H9 (cell line): ENCODE measurements around the gene NLN. TPM values are rescaled to one million over a fixed set of nuclear protein-coding genes. Genes with fewer than 3 reads are reported as not detected.

ENCODE experiments used
- DNase-seq: peaks from one replicate; pipeline ENCODE4 v3.0.0-alpha.2; 2017
- H2AFZ ChIP-seq: one replicate; pipeline ENCODE4 v1.6.1; 2013; ENCODE audit warnings: mild to moderate bottlenecking, low read length, control low read depth, moderate library complexity
- H2AK5ac ChIP-seq: 2 replicates; pipeline ENCODE4 v1.6.1; 2013; ENCODE audit warnings: low read length, control low read depth, mixed read lengths; ENCODE audit not compliant: insufficient read length
- H2BK120ac ChIP-seq: one replicate; pipeline ENCODE4 v1.6.1; 2013; ENCODE audit warnings: low read depth, mild to moderate bottlenecking, low read length, control low read depth, inconsistent platforms; ENCODE audit not compliant: poor library complexity, severe bottlenecking
- H2BK12ac ChIP-seq: 2 replicates; pipeline ENCODE4 v1.6.1; 2013; ENCODE audit warnings: low read length, control low read depth, mixed read lengths, low read depth; ENCODE audit not compliant: insufficient read length
- H2BK15ac ChIP-seq: 2 replicates; pipeline ENCODE4 v1.6.1; 2013; ENCODE audit warnings: low read depth, low read length, control low read depth
- H2BK20ac ChIP-seq: one replicate; pipeline ENCODE4 v1.6.1; 2013; ENCODE audit warnings: low read depth, mild to moderate bottlenecking, low read length, control low read depth, inconsistent platforms; ENCODE audit not compliant: poor library complexity, severe bottlenecking
- H2BK5ac ChIP-seq: 2 replicates; pipeline ENCODE4 v1.6.1; 2013; ENCODE audit warnings: low read length, control low read depth, mixed read lengths; ENCODE audit not compliant: insufficient read length
- H3K14ac ChIP-seq: 2 replicates; pipeline ENCODE4 v1.6.1; 2013; ENCODE audit warnings: low read length, control low read depth; ENCODE audit not compliant: insufficient read depth
- H3K18ac ChIP-seq: 2 replicates; pipeline ENCODE4 v1.6.1; 2013; ENCODE audit warnings: low read depth, mild to moderate bottlenecking, mixed read lengths, low read length, control low read depth; ENCODE audit not compliant: insufficient read length
- H3K23ac ChIP-seq: 2 replicates; pipeline ENCODE4 v1.6.1; 2013; ENCODE audit warnings: low read length, control low read depth, mixed read lengths, low read depth; ENCODE audit not compliant: insufficient read length
- H3K23me2 ChIP-seq: 2 replicates; pipeline ENCODE4 v1.6.1; 2013; ENCODE audit warnings: low read depth, mild to moderate bottlenecking, mixed read lengths, low read length, control low read depth; ENCODE audit not compliant: insufficient read length, poor library complexity, severe bottlenecking
- H3K27ac ChIP-seq: 2 replicates; pipeline ENCODE4 v1.5.1; 2013; ENCODE audit warnings: low read length, control low read depth, mixed read lengths, low read depth; ENCODE audit not compliant: insufficient read length
- H3K27me3 ChIP-seq: 2 replicates; pipeline ENCODE4 v1.6.1; 2013; ENCODE audit warnings: low read length, control low read depth, inconsistent platforms; ENCODE audit not compliant: insufficient read depth
- H3K4ac ChIP-seq: 2 replicates; pipeline ENCODE4 v1.6.1; 2013; ENCODE audit warnings: low read depth, mild to moderate bottlenecking, control low read depth, inconsistent platforms, low read length, moderate library complexity
- H3K4me1 ChIP-seq: 2 replicates; pipeline ENCODE4 v1.6.1; 2013; ENCODE audit warnings: low read length, control low read depth, inconsistent platforms; ENCODE audit not compliant: insufficient read depth
- H3K4me2 ChIP-seq: 2 replicates; pipeline ENCODE4 v1.6.1; 2013; ENCODE audit warnings: low read length, control low read depth, mixed read lengths; ENCODE audit not compliant: insufficient read length, insufficient read depth
- H3K56ac ChIP-seq: 2 replicates; pipeline ENCODE4 v1.6.1; 2013; ENCODE audit warnings: low read depth, mild to moderate bottlenecking, mixed read lengths, low read length, control low read depth; ENCODE audit not compliant: insufficient read length
- H3K79me1 ChIP-seq: 2 replicates; pipeline ENCODE4 v1.6.1; 2013; ENCODE audit warnings: low read depth, mild to moderate bottlenecking, moderate library complexity, low read length, control low read depth, inconsistent platforms; ENCODE audit not compliant: insufficient read depth, poor library complexity, severe bottlenecking
- H3K79me2 ChIP-seq: 2 replicates; pipeline ENCODE4 v1.6.1; 2013; ENCODE audit warnings: low read length, control low read depth, inconsistent platforms; ENCODE audit not compliant: insufficient read depth
- H3K9ac ChIP-seq: 2 replicates; pipeline ENCODE4 v1.6.1; 2013; ENCODE audit warnings: low read length, control low read depth, mixed read lengths; ENCODE audit not compliant: insufficient read length; ENCODE audit errors: extremely low read depth
- H3K9me3 ChIP-seq: one replicate; pipeline ENCODE4 v1.6.1; 2013; ENCODE audit warnings: low read depth, low read length, inconsistent platforms; ENCODE audit not compliant: control insufficient read depth
- H3T11ph ChIP-seq: one replicate; pipeline ENCODE4 v1.6.1; 2013; ENCODE audit warnings: mild to moderate bottlenecking, low read length, control low read depth, inconsistent platforms
- H4K20me1 ChIP-seq: one replicate; pipeline ENCODE4 v1.6.1; 2013; ENCODE audit not compliant: control insufficient read depth, insufficient read length, insufficient read depth
- H4K5ac ChIP-seq: 2 replicates; pipeline ENCODE4 v1.6.1; 2013; ENCODE audit warnings: low read depth, mild to moderate bottlenecking, mixed read lengths, low read length, control low read depth; ENCODE audit not compliant: insufficient read length
- H4K8ac ChIP-seq: replicated peaks from 2 replicates; pipeline ENCODE4 v1.6.1; 2013; ENCODE audit warnings: low read length, control low read depth, mixed read lengths, low read depth; ENCODE audit not compliant: insufficient read length
- H4K91ac ChIP-seq: 2 replicates; pipeline ENCODE4 v1.6.1; 2013; ENCODE audit warnings: low read depth, mild to moderate bottlenecking, moderate library complexity, mixed read lengths, low read length, control low read depth; ENCODE audit not compliant: insufficient read length
- H3K27ac Mint-ChIP-seq, 3 experiments: 2 replicates in 2 of 3; 3 replicates in 1 of 3; pipeline ENCODE4 v1.8.0; 2020 to 2021; ENCODE audit warnings: mixed read lengths in 3 of 3, mild to moderate bottlenecking in 1 of 3, moderate library complexity in 1 of 3
- H3K27me3 Mint-ChIP-seq: 2 replicates; pipeline ENCODE4 v1.8.0; 2021; ENCODE audit warnings: low read depth, mild to moderate bottlenecking, moderate library complexity, mixed read lengths
- H3K36me3 Mint-ChIP-seq, 3 experiments: 2 replicates in 2 of 3; 3 replicates in 1 of 3; pipeline ENCODE4 v1.8.0; 2020 to 2021; ENCODE audit warnings: low read depth in 3 of 3, mixed read lengths in 3 of 3; ENCODE audit not compliant: insufficient read depth in 1 of 3
- H3K4me1 Mint-ChIP-seq, 2 experiments: 2 replicates each; pipeline ENCODE4 v1.8.0; 2020; ENCODE audit warnings: mixed read lengths in 2 of 2
- H3K4me3 Mint-ChIP-seq, 2 experiments: 2 replicates in 1 of 2; 3 replicates in 1 of 2; pipeline ENCODE4 v1.8.0; 2020 to 2021; ENCODE audit warnings: mild to moderate bottlenecking in 2 of 2, mixed read lengths in 2 of 2, moderate library complexity in 1 of 2
- H3K9me3 Mint-ChIP-seq, 2 experiments: 2 replicates in 1 of 2; 3 replicates in 1 of 2; pipeline ENCODE4 v1.8.0; 2020; ENCODE audit warnings: mild to moderate bottlenecking in 2 of 2, mixed read lengths in 2 of 2, moderate library complexity in 1 of 2
- WGBS: extraction: QIAGEN DNeasy Blood & Tissue Kit; methylation state at CpG from one replicate; pipeline ENCODE4 v1.1.7; 2013; ENCODE audit warnings: missing lambda C conversion rate, low lambda C conversion rate, mixed read lengths; ENCODE audit not compliant: insufficient read length; ENCODE audit errors: extremely low coverage; 5-methylcytosine and 5-hydroxymethylcytosine counted together
- total RNA-seq: library from RNA; stranded (reverse); gene quantifications from 2 replicates; pipeline ENCODE4 v1.2.1, GENCODE V29; 2021
- TF ChIP-seq, protein P1 (sequence below): fragments of 200-600 bp; sonication (generic); conservative IDR thresholded peaks from 3 replicates; pipeline ENCODE4 v1.8.0; 2021; ENCODE audit warnings: antibody characterized with exemption, mild to moderate bottlenecking

The NLN gene
- total RNA-seq, 1 experiment from 2014 or later: 137 TPM

DNA sequence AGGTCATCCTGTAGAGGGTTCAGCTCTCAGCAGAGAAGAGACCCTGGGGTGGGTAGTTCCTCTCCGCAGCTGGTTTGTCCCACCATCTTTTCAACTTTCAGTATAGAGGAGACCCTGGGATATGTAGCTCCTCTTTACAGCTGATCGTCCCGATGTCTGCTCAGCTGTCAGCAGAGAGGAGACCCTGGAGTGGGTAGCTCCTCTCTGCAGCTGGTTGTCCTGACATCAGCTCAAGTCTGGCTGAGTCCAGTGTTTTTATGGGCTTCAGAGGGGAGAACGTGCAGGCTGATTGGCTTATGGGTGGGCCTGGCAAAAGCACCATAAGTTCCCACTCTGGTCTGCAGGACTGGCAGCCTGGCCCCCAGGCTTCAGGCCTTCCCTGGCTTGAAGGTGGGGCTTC lies 80.8 kb downstream of the NLN start:
- no peak overlapping the region for H3K56ac ChIP-seq
- no peaks in the 10 kb centered on the region for H3K27me3 Mint-ChIP-seq
- H4K8ac ChIP-seq: no peak overlapping the region
- no peak overlapping the region for H4K5ac ChIP-seq
- no peak overlapping the region for H2BK15ac ChIP-seq
- H3K36me3 Mint-ChIP-seq: peaks cover 32 to 68% (median 59%) of the 10 kb centered on the region in 3 experiments
- no peaks in the 10 kb centered on the region for H3K4me1 Mint-ChIP-seq
- no peaks in the 10 kb centered on the region for H3K79me1 ChIP-seq
- H3K9me3 ChIP-seq: peaks cover 4% of the 10 kb centered on the region
- H3T11ph ChIP-seq: no peak overlapping the region
- no peak overlapping the region for H3K14ac ChIP-seq
- H3K23me2 ChIP-seq: no peaks in the 10 kb centered on the region
- no peaks in the 10 kb centered on the region for H3K4me1 ChIP-seq
- whole genome bisulfite sequencing: no CpG with 5 or more reads among the region's 4 CpGs
- no peak overlapping the region for H3K9ac ChIP-seq
- H3K23ac ChIP-seq: no peak overlapping the region
- no peaks in the 10 kb centered on the region for H3K27me3 ChIP-seq
- H2AK5ac ChIP-seq: no peak overlapping the region
- no peak overlapping the region for H4K91ac ChIP-seq
- no peak overlapping the region for H3K18ac ChIP-seq
- no peaks in the 10 kb centered on the region for H4K20me1 ChIP-seq
- no peaks in the 10 kb centered on the region for H3K9me3 Mint-ChIP-seq
- no peak overlapping the region for H2BK12ac ChIP-seq
- H3K4ac ChIP-seq: no peak overlapping the region
- no peak overlapping the region for H2BK20ac ChIP-seq
- TF ChIP-seq, protein P1, sequence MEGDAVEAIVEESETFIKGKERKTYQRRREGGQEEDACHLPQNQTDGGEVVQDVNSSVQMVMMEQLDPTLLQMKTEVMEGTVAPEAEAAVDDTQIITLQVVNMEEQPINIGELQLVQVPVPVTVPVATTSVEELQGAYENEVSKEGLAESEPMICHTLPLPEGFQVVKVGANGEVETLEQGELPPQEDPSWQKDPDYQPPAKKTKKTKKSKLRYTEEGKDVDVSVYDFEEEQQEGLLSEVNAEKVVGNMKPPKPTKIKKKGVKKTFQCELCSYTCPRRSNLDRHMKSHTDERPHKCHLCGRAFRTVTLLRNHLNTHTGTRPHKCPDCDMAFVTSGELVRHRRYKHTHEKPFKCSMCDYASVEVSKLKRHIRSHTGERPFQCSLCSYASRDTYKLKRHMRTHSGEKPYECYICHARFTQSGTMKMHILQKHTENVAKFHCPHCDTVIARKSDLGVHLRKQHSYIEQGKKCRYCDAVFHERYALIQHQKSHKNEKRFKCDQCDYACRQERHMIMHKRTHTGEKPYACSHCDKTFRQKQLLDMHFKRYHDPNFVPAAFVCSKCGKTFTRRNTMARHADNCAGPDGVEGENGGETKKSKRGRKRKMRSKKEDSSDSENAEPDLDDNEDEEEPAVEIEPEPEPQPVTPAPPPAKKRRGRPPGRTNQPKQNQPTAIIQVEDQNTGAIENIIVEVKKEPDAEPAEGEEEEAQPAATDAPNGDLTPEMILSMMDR: no peak
- no peak overlapping the region for H2AFZ ChIP-seq
- H2BK120ac ChIP-seq: no peak overlapping the region
- H3K79me2 ChIP-seq: no peaks in the 10 kb centered on the region
- DNase-seq: no peak
- no peak overlapping the region for H3K4me3 Mint-ChIP-seq
- H2BK5ac ChIP-seq: no peak overlapping the region
- H3K27ac Mint-ChIP-seq: no peak overlapping the region
- no peak overlapping the region for H3K27ac ChIP-seq
- no peak overlapping the region for H3K4me2 ChIP-seq
